ENCODE data around the gene SOX10.

SOX10 gene

GRCh38 chr22:38016182-38017151, 32.1 kb upstream of the SOX10 start:
- DNase-seq, result no peak

DNA sequence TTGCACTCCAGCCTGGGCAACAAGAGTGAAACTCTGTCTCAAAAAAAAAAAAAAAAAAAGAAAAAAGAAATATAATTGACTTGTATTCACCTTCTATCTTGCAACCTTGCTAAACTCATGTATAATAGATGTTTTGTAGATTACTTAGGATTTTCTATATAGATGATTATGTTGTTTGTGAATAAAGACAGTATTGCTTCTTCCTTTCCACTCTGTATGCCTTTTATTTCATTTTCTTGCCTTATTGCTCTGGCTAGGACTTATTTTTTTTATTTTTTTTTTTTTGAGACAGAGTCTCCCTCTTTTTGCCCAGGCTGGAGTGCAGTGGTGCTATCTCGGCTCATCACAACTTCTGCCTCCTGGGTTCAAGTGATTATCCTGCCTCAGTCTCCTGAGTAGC, 29.7 kb upstream of the SOX10 start:
- no peak for DNase-seq

- no peak for DNase-seq
These were observed 28.3 kb upstream of the SOX10 start for GRCh38 chr22:38012604-38013072.

GRCh38 chr22:38009000-38009806, 24.8 kb upstream of the SOX10 start:
- DNase-seq, result no peak

DNA sequence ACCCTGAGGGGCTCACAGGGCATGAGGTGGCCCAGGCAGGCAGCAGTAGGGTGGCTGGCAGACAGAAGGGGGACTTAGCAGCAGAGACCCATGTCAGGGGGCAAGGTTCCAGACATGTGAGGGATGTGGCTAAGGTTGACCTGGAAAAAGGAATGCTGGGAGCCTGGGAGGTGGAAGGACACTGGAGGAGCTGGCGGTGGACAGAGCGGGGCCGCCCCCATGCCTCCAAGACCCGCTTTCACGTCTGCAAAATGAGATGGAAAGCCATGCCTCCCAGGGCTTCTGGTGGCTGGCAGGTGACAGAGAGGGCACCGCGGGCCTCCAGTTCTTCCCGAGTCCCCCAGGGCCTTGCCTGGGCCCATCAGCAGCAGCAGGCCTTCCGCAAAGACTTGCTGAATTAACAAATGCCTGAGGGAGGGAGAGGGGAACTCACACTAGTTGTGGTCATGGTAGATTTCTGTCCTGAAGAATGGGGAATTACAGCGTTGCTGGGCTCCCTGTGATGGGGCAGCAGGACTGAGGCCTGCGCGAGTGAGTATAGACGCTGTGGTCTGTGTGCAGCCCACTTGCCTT, 23.1 kb upstream of the SOX10 start:
- no peak for DNase-seq

- no peak for DNase-seq
These were observed 22.6 kb upstream of the SOX10 start for GRCh38 chr22:38006906-38007305.

GRCh38 chr22:38005943-38006342, 21.6 kb upstream of the SOX10 start:
- no peak for DNase-seq

DNA sequence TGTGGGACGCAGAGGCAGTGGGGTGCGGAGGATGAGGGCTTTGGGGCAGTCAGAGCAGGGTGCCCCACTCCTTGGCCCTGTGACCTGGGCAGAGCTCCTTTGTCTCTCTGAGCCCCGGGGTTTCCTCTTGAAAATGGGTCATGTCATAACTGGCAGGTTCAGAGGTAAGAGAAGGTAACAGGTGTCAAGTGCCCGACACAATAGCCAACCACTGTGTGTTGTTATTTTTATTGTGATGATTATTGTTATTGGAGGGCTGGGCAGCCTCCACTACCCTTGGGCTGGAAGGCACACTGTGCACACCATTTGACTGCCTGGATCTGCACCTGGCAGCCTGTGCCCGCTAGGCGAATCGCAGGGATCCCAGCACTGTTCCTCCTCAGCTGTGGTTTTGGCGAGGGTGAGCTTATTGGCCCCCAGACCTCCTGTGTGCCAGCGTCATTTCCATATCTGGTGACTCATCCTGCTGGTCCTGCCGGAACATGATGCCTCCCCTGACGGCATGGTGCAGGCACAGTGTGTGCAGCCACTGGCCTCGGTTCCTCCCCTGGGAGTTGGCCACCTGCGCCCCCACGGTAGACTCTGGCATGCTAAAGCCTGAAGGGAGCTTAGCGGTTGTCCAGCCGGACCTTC, 15.4 kb upstream of the SOX10 start:
- no peak for DNase-seq

- DNase-seq, result no peak
These were observed 14.9 kb upstream of the SOX10 start for GRCh38 chr22:37999236-37999635.

- DNase-seq, result no peak
These were observed 14.2 kb upstream of the SOX10 start for GRCh38 chr22:37998543-37998942.

GRCh38 chr22:37996515-37997246, 12.3 kb upstream of the SOX10 start:
- DNase-seq, result no peak

- DNase-seq, result no peak
These were observed 11.7 kb upstream of the SOX10 start for GRCh38 chr22:37996079-37996478.

DNA sequence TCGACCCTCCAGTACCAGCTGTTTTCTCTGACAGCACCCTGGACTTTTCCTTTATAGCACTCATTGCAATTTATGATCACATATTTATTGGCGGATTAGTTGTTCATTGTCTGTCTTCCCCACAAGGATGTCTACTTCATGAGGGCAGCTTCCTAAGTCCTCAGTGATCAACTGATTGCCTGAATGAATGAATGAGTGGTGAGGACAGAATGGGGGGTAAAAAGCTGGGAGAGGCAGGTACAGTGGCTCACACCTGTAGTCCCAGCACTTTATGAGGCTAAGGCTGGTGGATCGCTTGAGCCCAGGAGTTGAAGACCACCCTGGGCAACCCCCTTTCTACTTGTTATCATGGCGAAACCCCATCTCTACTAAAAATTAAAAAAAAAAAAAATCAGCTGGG, 11.1 kb upstream of the SOX10 start:
- no peak for DNase-seq

DNA sequence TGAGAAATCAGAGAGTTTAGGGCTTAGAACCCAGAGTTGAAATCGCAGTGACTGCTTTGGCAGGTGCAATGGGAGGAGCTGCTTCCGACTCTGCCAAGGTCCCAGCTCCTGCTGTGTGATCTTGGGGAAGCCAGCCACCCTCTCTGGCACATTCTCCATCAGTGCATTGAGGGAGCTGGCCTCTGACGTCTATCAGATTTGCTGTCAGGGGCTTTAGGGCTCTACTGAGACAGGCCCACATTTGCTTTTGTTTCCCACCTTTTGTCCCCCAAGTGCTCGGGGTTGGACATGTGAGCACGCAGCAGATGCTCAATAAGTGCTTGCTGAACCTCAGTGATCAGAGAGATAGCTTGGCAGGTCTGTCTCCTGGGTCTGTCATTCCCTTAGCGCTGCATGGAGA, 10.6 kb upstream of the SOX10 start:
- no peak for DNase-seq

GRCh38 chr22:37994049-37994448, 9.7 kb upstream of the SOX10 start:
- no peak for DNase-seq

GRCh38 chr22:37991731-37992442, 7.5 kb upstream of the SOX10 start:
- DNase-seq, result no peak

DNA sequence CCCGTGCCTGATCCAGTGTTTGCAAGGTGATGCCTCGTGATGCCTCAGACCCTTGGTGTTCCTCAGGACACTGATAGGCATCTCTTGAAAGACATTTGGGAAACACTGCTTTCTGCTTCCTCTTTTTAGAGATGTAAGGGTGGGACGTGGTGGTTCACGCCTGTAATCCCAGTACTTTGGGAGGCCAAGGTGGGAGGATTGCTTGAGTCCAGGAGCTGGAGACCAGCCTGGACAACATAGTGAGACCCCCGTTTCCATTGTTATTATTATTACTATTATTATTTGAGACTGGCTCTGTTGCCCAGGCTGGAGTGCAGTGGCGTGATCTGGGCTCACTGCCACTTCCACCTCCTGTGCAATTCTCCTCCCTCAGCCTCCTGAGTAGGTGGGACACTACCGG, 6.5 kb upstream of the SOX10 start:
- no peak for DNase-seq

DNA sequence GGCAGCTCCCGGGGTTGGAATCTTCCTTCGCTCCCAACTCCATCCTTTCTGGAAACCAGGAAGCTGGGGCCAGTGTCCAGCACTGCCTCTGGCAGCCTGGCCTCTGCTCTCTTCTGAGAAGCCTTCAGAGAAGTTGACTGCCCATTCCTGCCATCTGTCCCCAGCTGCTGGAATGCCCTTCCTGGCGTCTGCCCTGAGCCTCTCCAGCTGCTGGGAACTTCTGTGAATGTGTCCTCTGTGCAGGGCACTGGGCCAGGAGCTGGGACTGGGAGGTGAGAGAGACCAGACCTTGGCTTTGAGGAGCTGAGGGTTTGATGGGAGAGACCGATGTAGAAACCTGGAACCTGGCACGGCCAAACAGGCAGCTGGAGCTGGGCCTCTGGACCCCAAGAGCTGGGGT, 5.9 kb upstream of the SOX10 start:
- no peak for DNase-seq

DNA sequence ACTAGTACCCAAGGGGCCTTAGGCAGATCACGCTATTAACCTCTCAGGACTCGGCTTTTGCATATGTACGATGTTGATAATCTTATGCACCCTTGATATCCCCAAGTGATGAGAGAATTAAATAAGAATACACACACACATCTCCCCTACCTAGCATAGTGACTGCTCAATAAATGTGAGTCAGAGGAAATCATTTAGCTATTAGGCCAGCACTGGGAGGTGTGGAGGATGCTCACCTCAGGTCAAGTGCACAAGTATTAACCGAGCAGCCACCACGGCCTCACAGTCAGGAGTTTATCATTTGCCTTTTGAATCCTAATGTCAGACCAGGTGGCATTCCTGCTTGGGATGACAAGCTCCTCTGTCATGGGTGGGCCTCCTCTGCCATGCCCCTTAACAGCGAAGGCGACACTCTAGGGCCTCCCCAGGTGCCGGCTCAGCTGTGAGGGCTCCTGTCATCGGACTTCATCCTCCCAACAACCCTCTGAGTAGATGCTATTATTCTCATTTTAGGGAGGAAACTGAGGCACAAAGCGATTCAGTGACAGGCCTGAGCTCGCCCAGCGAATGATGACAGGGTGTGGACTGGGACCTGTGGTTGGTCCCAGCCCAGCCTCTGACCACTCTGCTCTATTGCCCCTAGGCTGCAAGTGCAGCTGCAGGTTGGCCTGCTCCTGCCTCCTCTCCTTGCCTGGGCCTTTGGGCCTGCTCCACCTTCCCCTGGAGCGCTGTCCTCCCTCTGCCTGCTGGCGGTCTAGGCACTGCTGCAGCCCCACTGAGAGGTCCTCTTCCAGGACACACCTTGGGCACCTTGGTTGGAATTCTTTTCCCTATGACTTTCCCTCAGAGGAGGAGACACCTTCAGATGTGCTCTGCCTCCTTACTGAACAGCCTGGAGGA, 5.0 kb upstream of the SOX10 start:
- no peak for DNase-seq

- no peak for DNase-seq
These were observed 2.0 kb upstream of the SOX10 start for GRCh38 chr22:37986371-37986770.
